Neural crest cell (in vitro differentiated cells): ENCODE data around the gene C3orf38. TPM values are rescaled to one million over a fixed set of nuclear protein-coding genes. Genes with fewer than 3 reads are reported as not detected.

Experiments
- DNase-seq: peaks from one replicate; pipeline ENCODE4 v3.0.0; 2021; ENCODE audit warnings: low read depth, mixed read lengths, low spot score
- H3K27ac Mint-ChIP-seq: one replicate; pipeline ENCODE4 v1.8.0; 2021; ENCODE audit warnings: mild to moderate bottlenecking, mixed read lengths; ENCODE audit not compliant: unreplicated experiment
- H3K27me3 Mint-ChIP-seq: 2 replicates; pipeline ENCODE4 v1.8.0; 2021; ENCODE audit warnings: low read depth, mild to moderate bottlenecking, mixed read lengths
- H3K36me3 Mint-ChIP-seq: 2 replicates; pipeline ENCODE4 v1.8.0; 2021; ENCODE audit warnings: low read depth, mild to moderate bottlenecking, mixed read lengths
- H3K4me1 Mint-ChIP-seq: 2 replicates; pipeline ENCODE4 v1.8.0; 2021; ENCODE audit warnings: mixed read lengths
- H3K4me3 Mint-ChIP-seq: one replicate; pipeline ENCODE4 v1.8.0; 2021; ENCODE audit warnings: mild to moderate bottlenecking, mixed read lengths
- H3K9me3 Mint-ChIP-seq: 2 replicates; pipeline ENCODE4 v1.8.0; 2021; ENCODE audit warnings: mixed read lengths
- CTCF ChIP-seq: fragments of 200-600 bp; sonication (generic); conservative IDR thresholded peaks from 2 replicates; pipeline ENCODE4 v1.5.0; 2021; ENCODE audit warnings: antibody characterized with exemption, mild to moderate bottlenecking
- total RNA-seq: library from RNA; stranded (reverse); gene quantifications from 2 replicates; pipeline ENCODE4 v1.2.1, GENCODE V29; 2021

C3orf38 gene
- total RNA-seq, 1 donor from 2014 or later, result 33.4 TPM

- no peak for DNase-seq
- H3K27me3 Mint-ChIP-seq, result no peaks in the 10 kb centered on the region
- H3K4me3 Mint-ChIP-seq, result peak overlapping the region; percentile 100
- H3K36me3 Mint-ChIP-seq, result peaks cover 13% of the 10 kb centered on the region
- no peaks in the 10 kb centered on the region for H3K9me3 Mint-ChIP-seq
- TF ChIP-seq CTCF, result no peak
- H3K4me1 Mint-ChIP-seq, result peaks cover 46% of the 10 kb centered on the region
- peak overlapping the region; percentile 98 for H3K27ac Mint-ChIP-seq
These were observed 1.1 kb upstream of the C3orf38 start for GRCh38 chr3:88148651-88149050.

- H3K9me3 Mint-ChIP-seq, result no peaks in the 10 kb centered on the region
- H3K4me3 Mint-ChIP-seq, result peak overlapping the region; percentile 100
- no peaks in the 10 kb centered on the region for H3K27me3 Mint-ChIP-seq
- H3K36me3 Mint-ChIP-seq, result peaks cover 13% of the 10 kb centered on the region
- no peak for DNase-seq
- no peak for TF ChIP-seq CTCF
- peaks cover 46% of the 10 kb centered on the region for H3K4me1 Mint-ChIP-seq
- peak overlapping the region; percentile 98 for H3K27ac Mint-ChIP-seq
These were observed 654 bp upstream of the C3orf38 start for GRCh38 chr3:88149101-88149508.

GRCh38 chr3:88150371-88150770, 612 bp downstream of the C3orf38 start:
- Mint-ChIP-seq H3K4me1 (peaks cover 46% of the 10 kb centered on the region), H3K4me3 (peak overlapping the region; percentile 100), H3K27me3 (no peaks in the 10 kb centered on the region), H3K27ac (peak overlapping the region; percentile 99), H3K36me3 (peaks cover 16% of the 10 kb centered on the region), H3K9me3 (no peaks in the 10 kb centered on the region)
- no peak for DNase-seq
- no peak for TF ChIP-seq CTCF

GRCh38 chr3:88150806-88151205, 1.0 kb downstream of the C3orf38 start:
- no peak for TF ChIP-seq CTCF
- H3K27ac Mint-ChIP-seq, result no peak overlapping the region
- peaks cover 46% of the 10 kb centered on the region for H3K4me1 Mint-ChIP-seq
- peaks cover 19% of the 10 kb centered on the region for H3K36me3 Mint-ChIP-seq
- H3K9me3 Mint-ChIP-seq, result no peaks in the 10 kb centered on the region
- no peak for DNase-seq
- H3K27me3 Mint-ChIP-seq, result no peaks in the 10 kb centered on the region
- peak overlapping the region; percentile 100 for H3K4me3 Mint-ChIP-seq

GRCh38 chr3:88151358-88151757, 1.6 kb downstream of the C3orf38 start:
- Mint-ChIP-seq H3K9me3 (no peaks in the 10 kb centered on the region), H3K36me3 (peaks cover 19% of the 10 kb centered on the region), H3K27ac (no peak overlapping the region), H3K4me3 (peak overlapping the region; percentile 82), H3K4me1 (peaks cover 46% of the 10 kb centered on the region), H3K27me3 (no peaks in the 10 kb centered on the region)
- TF ChIP-seq CTCF, result no peak
- DNase-seq, result no peak

- Mint-ChIP-seq H3K4me3 (peak overlapping the region; percentile 57), H3K4me1 (peaks cover 34% of the 10 kb centered on the region), H3K27me3 (no peaks in the 10 kb centered on the region), H3K27ac (no peak overlapping the region), H3K9me3 (no peaks in the 10 kb centered on the region), H3K36me3 (peaks cover 20% of the 10 kb centered on the region)
- no peak for DNase-seq
- TF ChIP-seq CTCF, result no peak
These were observed 3.1 kb downstream of the C3orf38 start for GRCh38 chr3:88152841-88153240.
